Aorta (tissue), 4 donors: Measurements from ENCODE around the gene SAT2. TPM values are rescaled to one million over a fixed set of nuclear protein-coding genes. Genes with fewer than 3 reads are reported as not detected.

ENCODE experiments used
- polyA plus RNA-seq, 2 donors: library from polyadenylated mRNA; stranded (reverse); fragments of 200-250 nt; gene quantifications; one replicate each; pipeline ENCODE4 v1.2.3, GENCODE V29; 2013
- total RNA-seq, 2 donors: library from RNA; stranded (reverse); fragmentation: NEBNext Ultra II Directional; extraction: Animal tissue kit (Norgen Biotek cat#: 25700); gene quantifications; one replicate each; pipeline ENCODE4 v1.2.1, GENCODE V29; 2021
- donor health status: healthy with polysubstance abuse.
- donor health status: Bipolar disorder and iron deficiency.
- donor health status: DM: no; HTN: no; CAD: no.
- donor health status: DM: yes; HTN: yes; CAD: no.

Gene SAT2
- total and polyA plus RNA-seq, 4 donors = 45.9 to 180 (median 110) TPM

Other genes starting within 250 kb of the SAT2 start
- 1 to 10 TPM; 2.4 to 6.6 TPM for gene TNK1, start 246.7 kb downstream of the SAT2 start, total RNA-seq
- 1 to 10 TPM; 1.9 to 3.1 TPM for gene TNK1, start 246.7 kb downstream of the SAT2 start, polyA plus RNA-seq
- gene PLSCR3, start 233.3 kb downstream of the SAT2 start, total RNA-seq = 10 to 100 TPM; 41.2 to 43.1 TPM
- 10 to 100 TPM; 20.5 to 70.8 TPM for gene PLSCR3, start 233.3 kb downstream of the SAT2 start, polyA plus RNA-seq
- 10 to 100 TPM; 35.0 to 40.1 TPM for gene TMEM256, start 223.7 kb downstream of the SAT2 start, total RNA-seq
- gene TMEM256, start 223.7 kb downstream of the SAT2 start, polyA plus RNA-seq = 100 to 1,000 TPM; 134 to 224 TPM
- gene NLGN2, start 220.0 kb downstream of the SAT2 start, total RNA-seq = 10 to 100 TPM; 32.9 to 49.9 TPM
- gene NLGN2, start 220.0 kb downstream of the SAT2 start, polyA plus RNA-seq = 10 to 100 TPM in 1 of 2 donors, 1 to 10 TPM in 1; 2.4 to 28.8 TPM
- gene SPEM1, start 207.5 kb downstream of the SAT2 start, total RNA-seq = not detected
- not detected for gene SPEM1, start 207.5 kb downstream of the SAT2 start, polyA plus RNA-seq
- gene SPEM2, start 202.2 kb downstream of the SAT2 start, total RNA-seq = not detected
- gene SPEM2, start 202.2 kb downstream of the SAT2 start, polyA plus RNA-seq = not detected
- not detected for gene SPEM3, start 199.0 kb downstream of the SAT2 start, total RNA-seq
- not detected for gene SPEM3, start 199.0 kb downstream of the SAT2 start, polyA plus RNA-seq
- gene TMEM102, start 192.4 kb downstream of the SAT2 start, total RNA-seq = 1 to 10 TPM; 3.6 to 5.1 TPM
- gene TMEM102, start 192.4 kb downstream of the SAT2 start, polyA plus RNA-seq = 1 to 10 TPM; 1.8 to 2.7 TPM
- 1 to 10 TPM; 1.2 to 8.0 TPM for gene FGF11, start 188.3 kb downstream of the SAT2 start, total RNA-seq
- gene FGF11, start 188.3 kb downstream of the SAT2 start, polyA plus RNA-seq = under 1 TPM in 1 of 2 donors, not detected in 1; 0.54 TPM
- 1 to 10 TPM; 6.2 to 8.8 TPM for gene CHRNB1, start 182.8 kb downstream of the SAT2 start, total RNA-seq
- gene CHRNB1, start 182.8 kb downstream of the SAT2 start, polyA plus RNA-seq = 10 to 100 TPM; 11.6 to 18.3 TPM
- 10 to 100 TPM; 67.2 to 81.9 TPM for gene ZBTB4, start 148.2 kb downstream of the SAT2 start, total RNA-seq
- 10 to 100 TPM; 20.0 to 35.9 TPM for gene ZBTB4, start 148.2 kb downstream of the SAT2 start, polyA plus RNA-seq
- gene SLC35G6, start 146.4 kb downstream of the SAT2 start, total RNA-seq = not detected
- not detected for gene SLC35G6, start 146.4 kb downstream of the SAT2 start, polyA plus RNA-seq
- gene POLR2A, start 143.5 kb downstream of the SAT2 start, total RNA-seq = 100 to 1,000 TPM in 1 of 2 donors, 10 to 100 TPM in 1; 93.8 to 116 TPM
- gene POLR2A, start 143.5 kb downstream of the SAT2 start, polyA plus RNA-seq = 10 to 100 TPM; 13.4 to 27.9 TPM
- 10 to 100 TPM; 61.4 to 84.5 TPM for gene TNFSF12, start 78.8 kb downstream of the SAT2 start, total RNA-seq
- gene TNFSF12, start 78.8 kb downstream of the SAT2 start, polyA plus RNA-seq = 100 to 1,000 TPM; 135 to 148 TPM
- gene TNFSF13, start 69.1 kb downstream of the SAT2 start, total RNA-seq = 10 to 100 TPM; 17.7 to 28.6 TPM
- 10 to 100 TPM; 25.7 to 26.4 TPM for gene TNFSF13, start 69.1 kb downstream of the SAT2 start, polyA plus RNA-seq
- 10 to 100 TPM; 36.2 to 38.3 TPM for gene SENP3, start 65.9 kb downstream of the SAT2 start, total RNA-seq
- 10 to 100 TPM; 48.4 to 75.1 TPM for gene SENP3, start 65.9 kb downstream of the SAT2 start, polyA plus RNA-seq
- 100 to 1,000 TPM; 111 to 112 TPM for gene CD68, start 48.2 kb downstream of the SAT2 start, total RNA-seq
- 100 to 1,000 TPM in 1 of 2 donors, 10 to 100 TPM in 1; 55.3 to 111 TPM for gene CD68, start 48.2 kb downstream of the SAT2 start, polyA plus RNA-seq
- 10 to 100 TPM; 21.4 to 24.7 TPM for gene MPDU1, start 44.0 kb downstream of the SAT2 start, total RNA-seq
- 10 to 100 TPM; 12.0 to 20.8 TPM for gene MPDU1, start 44.0 kb downstream of the SAT2 start, polyA plus RNA-seq
- gene SOX15, start 37.7 kb downstream of the SAT2 start, total RNA-seq = 1 to 10 TPM; 1.1 to 2.4 TPM
- 1 to 10 TPM in 1 of 2 donors, under 1 TPM in 1; 0.50 to 2.8 TPM for gene SOX15, start 37.7 kb downstream of the SAT2 start, polyA plus RNA-seq
- gene FXR2, start 12.9 kb downstream of the SAT2 start, total RNA-seq = 10 to 100 TPM; 25.3 to 31.1 TPM
- gene FXR2, start 12.9 kb downstream of the SAT2 start, polyA plus RNA-seq = 10 to 100 TPM; 21.2 to 36.5 TPM
- gene SHBG, start 2.3 kb upstream of the SAT2 start, total RNA-seq = under 1 TPM in 1 of 2 donors, not detected in 1; 0.33 TPM
- gene SHBG, start 2.3 kb upstream of the SAT2 start, polyA plus RNA-seq = under 1 TPM in 1 of 2 donors, not detected in 1; 0.20 TPM
- gene ATP1B2, start 23.1 kb upstream of the SAT2 start, total RNA-seq = 1 to 10 TPM; 2.0 to 7.2 TPM
- 1 to 10 TPM; 1.9 to 2.8 TPM for gene ATP1B2, start 23.1 kb upstream of the SAT2 start, polyA plus RNA-seq
- 10 to 100 TPM; 26.8 to 45.3 TPM for gene TP53, start 59.7 kb upstream of the SAT2 start, total RNA-seq
- gene TP53, start 59.7 kb upstream of the SAT2 start, polyA plus RNA-seq = 10 to 100 TPM in 1 of 2 donors, 1 to 10 TPM in 1; 9.5 to 10.2 TPM
- 1 to 10 TPM; 3.6 to 4.8 TPM for gene WRAP53, start 60.7 kb upstream of the SAT2 start, total RNA-seq
- 1 to 10 TPM; 4.8 to 7.3 TPM for gene WRAP53, start 60.7 kb upstream of the SAT2 start, polyA plus RNA-seq
- under 1 TPM; 0.19 to 0.84 TPM for gene EFNB3, start 77.4 kb upstream of the SAT2 start, total RNA-seq
- under 1 TPM in 1 of 2 donors, not detected in 1; 0.15 TPM for gene EFNB3, start 77.4 kb upstream of the SAT2 start, polyA plus RNA-seq
- gene DNAH2, start 89.9 kb upstream of the SAT2 start, total RNA-seq = 1 to 10 TPM in 1 of 2 donors, under 1 TPM in 1; 0.16 to 1.6 TPM
- under 1 TPM in 1 of 2 donors, not detected in 1; 0.08 TPM for gene DNAH2, start 89.9 kb upstream of the SAT2 start, polyA plus RNA-seq
- gene KDM6B, start 206.4 kb upstream of the SAT2 start, total RNA-seq = 10 to 100 TPM; 28.2 to 44.8 TPM
- gene KDM6B, start 206.4 kb upstream of the SAT2 start, polyA plus RNA-seq = 1 to 10 TPM; 3.1 to 6.9 TPM
- 10 to 100 TPM; 16.0 to 28.6 TPM for gene TMEM88, start 227.2 kb upstream of the SAT2 start, total RNA-seq
- 1 to 10 TPM in 1 of 2 donors, not detected in 1; 4.5 TPM for gene TMEM88, start 227.2 kb upstream of the SAT2 start, polyA plus RNA-seq
- 10 to 100 TPM; 44.1 to 47.4 TPM for gene NAA38, start 229.7 kb upstream of the SAT2 start, total RNA-seq
- 100 to 1,000 TPM; 111 to 143 TPM for gene NAA38, start 229.7 kb upstream of the SAT2 start, polyA plus RNA-seq
- 10 to 100 TPM; 10.5 to 12.5 TPM for gene CYB5D1, start 230.2 kb upstream of the SAT2 start, total RNA-seq
- gene CYB5D1, start 230.2 kb upstream of the SAT2 start, polyA plus RNA-seq = 1 to 10 TPM; 6.1 to 8.2 TPM